AG10803 (cell line): ENCODE results near the gene TBC1D22A.

Experiments
- DNase-seq: peaks from one replicate; pipeline ENCODE4 v3.0.0; 2010; ENCODE audit warnings: low read depth
- H3K4me3 ChIP-seq: 2 replicates; pipeline ENCODE4 v1.5.1; 2011; ENCODE audit warnings: mild to moderate bottlenecking, low read length, control low read depth
- TF ChIP-seq, protein P1 (sequence below): conservative IDR thresholded peaks from 2 replicates; pipeline ENCODE4 v1.5.1; 2011; ENCODE audit warnings: mild to moderate bottlenecking, low read length, control low read depth, inconsistent platforms

The TBC1D22A gene

DNA sequence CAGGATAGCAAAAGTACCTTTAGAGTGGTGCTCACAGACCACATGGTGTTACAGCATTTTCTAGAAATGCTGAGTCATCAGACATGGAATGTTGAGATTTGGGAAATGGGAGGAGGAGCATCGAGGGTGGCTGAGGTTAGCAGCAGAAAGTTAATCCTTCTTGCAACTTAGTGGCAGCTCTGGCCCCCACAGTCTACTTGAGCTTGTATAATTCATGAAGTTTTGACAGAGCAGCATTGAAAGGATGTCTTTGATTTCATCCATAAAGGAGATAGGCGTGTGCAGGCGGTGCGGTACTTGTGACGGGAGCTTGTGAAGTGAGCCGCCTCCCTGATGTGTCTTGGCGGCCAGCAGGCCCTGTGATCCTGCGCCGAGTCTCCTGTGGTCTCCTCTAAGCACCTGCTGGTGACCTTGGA lies 330.5 kb downstream of the TBC1D22A start:
- TF ChIP-seq, protein P1, sequence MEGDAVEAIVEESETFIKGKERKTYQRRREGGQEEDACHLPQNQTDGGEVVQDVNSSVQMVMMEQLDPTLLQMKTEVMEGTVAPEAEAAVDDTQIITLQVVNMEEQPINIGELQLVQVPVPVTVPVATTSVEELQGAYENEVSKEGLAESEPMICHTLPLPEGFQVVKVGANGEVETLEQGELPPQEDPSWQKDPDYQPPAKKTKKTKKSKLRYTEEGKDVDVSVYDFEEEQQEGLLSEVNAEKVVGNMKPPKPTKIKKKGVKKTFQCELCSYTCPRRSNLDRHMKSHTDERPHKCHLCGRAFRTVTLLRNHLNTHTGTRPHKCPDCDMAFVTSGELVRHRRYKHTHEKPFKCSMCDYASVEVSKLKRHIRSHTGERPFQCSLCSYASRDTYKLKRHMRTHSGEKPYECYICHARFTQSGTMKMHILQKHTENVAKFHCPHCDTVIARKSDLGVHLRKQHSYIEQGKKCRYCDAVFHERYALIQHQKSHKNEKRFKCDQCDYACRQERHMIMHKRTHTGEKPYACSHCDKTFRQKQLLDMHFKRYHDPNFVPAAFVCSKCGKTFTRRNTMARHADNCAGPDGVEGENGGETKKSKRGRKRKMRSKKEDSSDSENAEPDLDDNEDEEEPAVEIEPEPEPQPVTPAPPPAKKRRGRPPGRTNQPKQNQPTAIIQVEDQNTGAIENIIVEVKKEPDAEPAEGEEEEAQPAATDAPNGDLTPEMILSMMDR: no peak
- peak; percentile 75 for DNase-seq
- no peak overlapping the region for H3K4me3 ChIP-seq

DNA sequence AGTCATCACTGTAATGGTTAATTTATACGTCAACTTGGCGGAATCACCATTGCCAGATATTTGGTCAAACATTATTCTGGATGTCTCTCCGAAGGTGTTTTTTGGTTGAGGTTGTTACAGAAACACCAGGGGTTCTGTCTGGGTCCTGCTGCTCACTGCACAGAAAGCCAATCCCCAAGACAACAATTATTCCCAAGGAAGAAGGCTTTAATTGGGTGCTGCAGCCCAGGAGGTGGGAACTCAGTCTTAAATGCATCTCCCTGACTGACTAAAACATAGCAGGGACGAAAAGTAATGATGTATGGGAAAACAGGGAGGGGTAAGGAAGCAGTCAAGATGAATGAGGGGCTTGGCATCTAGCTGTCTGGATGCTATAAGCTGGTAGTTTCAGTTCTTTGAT lies 331.3 kb downstream of the TBC1D22A start:
- TF ChIP-seq, protein P1: no peak
- no peak overlapping the region for H3K4me3 ChIP-seq
- no peak for DNase-seq

DNA sequence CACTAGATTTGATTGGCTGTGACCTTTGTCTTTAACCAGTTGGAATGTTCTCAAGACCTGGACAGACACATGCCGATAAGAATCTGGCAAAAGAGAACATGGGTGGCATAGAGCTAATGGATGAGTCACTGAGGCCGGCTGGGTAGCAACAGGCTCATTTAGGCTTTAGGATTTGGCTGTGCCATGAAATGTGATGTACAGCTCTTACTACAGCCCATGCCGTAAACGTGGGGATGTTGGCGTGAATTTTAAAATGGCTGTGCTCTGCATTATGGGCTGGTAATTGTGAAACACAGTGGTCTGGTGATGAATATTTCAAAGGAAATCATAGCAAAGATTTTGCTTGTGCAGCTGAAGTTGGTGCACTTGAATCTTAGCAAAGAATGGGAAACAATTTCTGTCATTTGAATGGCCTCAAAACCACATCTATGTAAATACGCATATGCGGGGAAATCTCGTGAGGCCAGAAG lies 332.4 kb downstream of the TBC1D22A start:
- DNase-seq: no peak
- H3K4me3 ChIP-seq: no peak overlapping the region
- TF ChIP-seq, protein P1: no peak

DNA sequence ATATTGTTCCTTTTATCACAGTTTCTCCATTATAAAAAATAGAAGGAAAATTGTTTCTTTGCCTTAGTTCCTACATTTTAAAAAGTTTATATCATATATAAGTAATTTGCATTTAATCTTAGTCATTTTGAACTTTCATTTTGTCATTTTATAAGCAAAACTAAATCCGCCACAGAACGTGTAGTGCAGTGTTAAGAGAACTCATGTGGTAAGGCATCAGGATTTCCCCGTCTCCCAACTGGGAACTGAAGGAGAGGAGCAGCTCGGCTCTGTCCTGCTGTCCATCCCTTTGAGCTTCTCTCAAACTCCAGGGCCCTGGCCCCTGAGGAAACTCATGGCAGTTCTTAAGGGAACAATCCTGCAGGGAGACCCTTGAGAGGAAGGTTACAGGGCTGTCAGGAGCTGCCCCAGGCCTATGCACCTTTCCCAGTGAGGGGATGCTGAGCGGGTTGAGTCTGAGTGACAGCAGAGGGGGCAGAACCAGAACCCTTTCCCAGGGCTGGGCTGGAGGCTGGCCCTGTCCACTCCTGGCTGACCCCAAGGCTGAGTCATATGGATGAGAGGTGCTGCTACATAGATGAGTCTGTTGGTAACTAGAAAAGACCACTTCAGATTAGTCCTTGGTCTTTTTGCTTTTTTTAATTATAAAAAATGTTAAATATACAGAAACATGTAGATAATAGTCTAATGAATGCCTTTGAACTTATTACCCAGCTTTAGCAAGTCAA lies 333.1 kb downstream of the TBC1D22A start:
- H3K4me3 ChIP-seq: no peak overlapping the region
- no peak for DNase-seq

DNA sequence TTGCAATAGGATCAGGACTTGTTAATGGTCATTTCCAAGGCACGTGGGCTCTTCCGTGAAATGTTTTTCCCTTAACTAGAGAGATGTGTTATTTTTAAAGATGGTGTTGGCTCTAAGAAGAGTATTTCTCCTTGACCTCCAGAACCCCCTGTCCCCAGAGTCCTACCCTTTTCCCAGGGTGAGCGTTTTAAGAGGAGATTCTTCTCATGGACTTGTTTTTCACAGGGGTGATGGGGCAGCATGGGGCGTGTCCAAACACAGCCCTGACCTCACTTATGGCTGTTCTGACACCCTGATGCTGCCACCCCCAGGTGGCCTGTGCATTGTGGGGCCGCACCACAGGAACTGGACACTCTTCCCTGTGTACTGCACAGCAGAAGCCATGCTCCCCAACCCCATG lies 335.7 kb downstream of the TBC1D22A start:
- H3K4me3 ChIP-seq: no peak overlapping the region
- no peak for DNase-seq
- TF ChIP-seq, protein P1: no peak

More for the DNA sequence above, 333.1 kb downstream of the TBC1D22A start:
- TF ChIP-seq, protein P1: no peak

DNA sequence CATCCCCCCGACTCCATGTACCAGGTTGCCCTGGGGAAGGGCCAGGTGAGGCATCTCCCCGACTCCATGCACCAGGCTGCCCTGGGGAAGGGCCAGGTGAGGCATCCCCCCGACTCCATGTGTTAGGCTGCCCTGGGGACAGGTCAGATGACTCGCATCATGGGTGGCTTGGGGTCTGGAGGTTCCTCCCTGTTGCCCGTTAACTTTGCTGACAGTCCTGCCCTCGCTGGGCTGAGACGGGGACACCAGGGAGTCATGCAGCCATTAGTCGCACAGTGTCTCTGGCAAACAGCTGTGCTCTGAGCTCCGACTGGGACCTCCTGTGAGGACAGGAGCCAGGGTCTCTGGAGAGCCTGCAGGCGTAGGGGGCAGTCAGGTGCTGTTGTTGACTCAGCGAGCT lies 336.1 kb downstream of the TBC1D22A start:
- no peak for DNase-seq
- no peak overlapping the region for H3K4me3 ChIP-seq
- TF ChIP-seq, protein P1: no peak

DNA sequence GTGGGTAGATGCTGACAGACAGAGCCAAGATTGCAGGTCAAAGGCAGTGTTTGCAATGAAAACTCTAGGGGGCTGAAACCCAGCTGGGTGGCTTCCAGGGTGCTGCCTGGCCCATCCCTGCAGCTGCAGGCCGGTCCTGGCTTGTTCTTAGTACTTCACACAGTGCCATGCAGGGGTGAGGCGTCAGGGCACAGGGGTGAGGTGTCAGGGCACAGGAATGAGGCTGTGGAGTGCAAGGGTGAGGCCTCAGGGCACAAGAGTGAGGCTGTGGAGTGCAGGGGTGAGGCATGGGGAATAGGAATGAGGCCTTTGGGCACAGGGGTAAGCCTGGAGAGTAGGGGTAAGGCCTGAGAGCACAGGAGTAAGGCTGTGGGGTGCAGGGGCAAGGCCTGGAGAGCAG lies 337.6 kb downstream of the TBC1D22A start:
- no peak overlapping the region for H3K4me3 ChIP-seq
- DNase-seq: no peak
- TF ChIP-seq, protein P1: no peak
